Measurements from ENCODE around the gene COL21A1. TPM values are rescaled to one million over a fixed set of nuclear protein-coding genes. Genes with fewer than 3 reads are reported as not detected.

COL21A1 gene
- total RNA-seq, 1 experiment from 2014 or later: 3.3 TPM

GRCh38 chr6:56140090-56140489 is 107.3 kb downstream of the COL21A1 start:
- Histone ChIP-seq H3K27ac (ENCODE audit: low read length) (no peak overlapping the region), H3K9me3 (ENCODE audit: control insufficient read depth, insufficient read depth, low read depth, low read length) (peaks cover 3% of the 10 kb centered on the region; the same call in 1 of the 2 replicates), H3K27me3 (ENCODE audit: control insufficient read depth, insufficient read depth, low read length) (no peaks in the 10 kb centered on the region), H3K4me3 (ENCODE audit: low read depth in 2 of 2, low read length in 2 of 2) (no peak overlapping the region), H3K36me3 (ENCODE audit: control insufficient read depth, insufficient read depth, low read length) (no peaks in the 10 kb centered on the region), H3K4me1 (ENCODE audit: control insufficient read depth, insufficient read depth, low read length) (no peaks in the 10 kb centered on the region)
- ChIA-PET CTCF (no interaction called here), POLR2A (no interaction called here)
- no peak for DNase-seq (ENCODE audit: low read depth, low spot score)
- BruUV-seq (replicated peaks): no TSS peak
- TF ChIP-seq POLR2AphosphoS5 (IDR thresholded peaks at IDR 0.05; ENCODE audit: low read depth, low read length): no peak
- TF ChIP-seq SIN3A (IDR thresholded peaks at IDR 0.05; ENCODE audit: borderline replicate concordance, insufficient read depth, low read depth, low read length): no peak
- TF ChIP-seq, protein P1, sequence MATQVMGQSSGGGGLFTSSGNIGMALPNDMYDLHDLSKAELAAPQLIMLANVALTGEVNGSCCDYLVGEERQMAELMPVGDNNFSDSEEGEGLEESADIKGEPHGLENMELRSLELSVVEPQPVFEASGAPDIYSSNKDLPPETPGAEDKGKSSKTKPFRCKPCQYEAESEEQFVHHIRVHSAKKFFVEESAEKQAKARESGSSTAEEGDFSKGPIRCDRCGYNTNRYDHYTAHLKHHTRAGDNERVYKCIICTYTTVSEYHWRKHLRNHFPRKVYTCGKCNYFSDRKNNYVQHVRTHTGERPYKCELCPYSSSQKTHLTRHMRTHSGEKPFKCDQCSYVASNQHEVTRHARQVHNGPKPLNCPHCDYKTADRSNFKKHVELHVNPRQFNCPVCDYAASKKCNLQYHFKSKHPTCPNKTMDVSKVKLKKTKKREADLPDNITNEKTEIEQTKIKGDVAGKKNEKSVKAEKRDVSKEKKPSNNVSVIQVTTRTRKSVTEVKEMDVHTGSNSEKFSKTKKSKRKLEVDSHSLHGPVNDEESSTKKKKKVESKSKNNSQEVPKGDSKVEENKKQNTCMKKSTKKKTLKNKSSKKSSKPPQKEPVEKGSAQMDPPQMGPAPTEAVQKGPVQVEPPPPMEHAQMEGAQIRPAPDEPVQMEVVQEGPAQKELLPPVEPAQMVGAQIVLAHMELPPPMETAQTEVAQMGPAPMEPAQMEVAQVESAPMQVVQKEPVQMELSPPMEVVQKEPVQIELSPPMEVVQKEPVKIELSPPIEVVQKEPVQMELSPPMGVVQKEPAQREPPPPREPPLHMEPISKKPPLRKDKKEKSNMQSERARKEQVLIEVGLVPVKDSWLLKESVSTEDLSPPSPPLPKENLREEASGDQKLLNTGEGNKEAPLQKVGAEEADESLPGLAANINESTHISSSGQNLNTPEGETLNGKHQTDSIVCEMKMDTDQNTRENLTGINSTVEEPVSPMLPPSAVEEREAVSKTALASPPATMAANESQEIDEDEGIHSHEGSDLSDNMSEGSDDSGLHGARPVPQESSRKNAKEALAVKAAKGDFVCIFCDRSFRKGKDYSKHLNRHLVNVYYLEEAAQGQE (IDR thresholded peaks at IDR 0.05; ENCODE audit: insufficient read depth in 1 of 2, low read depth in 2 of 2, low read length in 1 of 2): no peak
- TF ChIP-seq, protein P2, sequence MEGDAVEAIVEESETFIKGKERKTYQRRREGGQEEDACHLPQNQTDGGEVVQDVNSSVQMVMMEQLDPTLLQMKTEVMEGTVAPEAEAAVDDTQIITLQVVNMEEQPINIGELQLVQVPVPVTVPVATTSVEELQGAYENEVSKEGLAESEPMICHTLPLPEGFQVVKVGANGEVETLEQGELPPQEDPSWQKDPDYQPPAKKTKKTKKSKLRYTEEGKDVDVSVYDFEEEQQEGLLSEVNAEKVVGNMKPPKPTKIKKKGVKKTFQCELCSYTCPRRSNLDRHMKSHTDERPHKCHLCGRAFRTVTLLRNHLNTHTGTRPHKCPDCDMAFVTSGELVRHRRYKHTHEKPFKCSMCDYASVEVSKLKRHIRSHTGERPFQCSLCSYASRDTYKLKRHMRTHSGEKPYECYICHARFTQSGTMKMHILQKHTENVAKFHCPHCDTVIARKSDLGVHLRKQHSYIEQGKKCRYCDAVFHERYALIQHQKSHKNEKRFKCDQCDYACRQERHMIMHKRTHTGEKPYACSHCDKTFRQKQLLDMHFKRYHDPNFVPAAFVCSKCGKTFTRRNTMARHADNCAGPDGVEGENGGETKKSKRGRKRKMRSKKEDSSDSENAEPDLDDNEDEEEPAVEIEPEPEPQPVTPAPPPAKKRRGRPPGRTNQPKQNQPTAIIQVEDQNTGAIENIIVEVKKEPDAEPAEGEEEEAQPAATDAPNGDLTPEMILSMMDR (IDR thresholded peaks at IDR 0.05): no peak
- TF ChIP-seq TCF7L2 (IDR thresholded peaks at IDR 0.05; ENCODE audit: low read depth, low read length): no peak
- in situ Hi-C loops (cut with HindIII; ENCODE audit: low pct_unique_long_range_greater_than_20kb, low sequenced_read_pairs) (no loop called here), intact Hi-C loops (cut with micrococcal nuclease; ENCODE audit: unreplicated experiment) (no loop called here)
- no peak for ATAC-seq

DNA sequence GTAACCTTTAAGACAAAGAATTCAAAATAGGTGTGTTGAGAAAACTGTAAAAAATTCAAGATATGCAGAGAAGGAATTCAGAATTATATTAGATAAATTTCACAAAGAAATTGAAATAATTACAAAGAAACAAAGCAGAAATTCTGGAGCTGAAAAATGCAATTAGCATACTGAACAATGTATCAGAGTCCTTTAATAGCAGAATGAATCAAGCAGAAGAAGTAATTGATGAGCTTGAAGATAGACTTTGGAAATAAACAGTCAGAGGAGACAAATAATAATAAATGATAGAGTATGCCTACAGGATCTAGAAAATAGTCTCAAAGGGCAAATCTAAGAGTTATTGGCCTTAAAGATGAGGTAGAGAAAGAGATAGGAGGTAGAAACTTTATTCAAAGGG is 131.7 kb downstream of the COL21A1 start:
- no TSS peak for BruUV-seq (replicated peaks)
- H3K4me1 ChIP-seq (ENCODE audit: control insufficient read depth, insufficient read depth, low read length): no peaks in the 10 kb centered on the region
- TF ChIP-seq, protein P2 (IDR thresholded peaks at IDR 0.05): no peak
- TF ChIP-seq, protein P1 (IDR thresholded peaks at IDR 0.05; ENCODE audit: insufficient read depth in 1 of 2, low read depth in 2 of 2, low read length in 1 of 2): no peak
- no peak for TF ChIP-seq SIN3A (IDR thresholded peaks at IDR 0.05; ENCODE audit: borderline replicate concordance, insufficient read depth, low read depth, low read length)
- TF ChIP-seq POLR2AphosphoS5 (IDR thresholded peaks at IDR 0.05; ENCODE audit: low read depth, low read length): no peak
- TF ChIP-seq TCF7L2 (IDR thresholded peaks at IDR 0.05; ENCODE audit: low read depth, low read length): no peak
- no peaks in the 10 kb centered on the region; the same call in 1 of the 2 replicates for H3K9me3 ChIP-seq (ENCODE audit: control insufficient read depth, insufficient read depth, low read depth, low read length)
- no peaks in the 10 kb centered on the region for H3K36me3 ChIP-seq (ENCODE audit: control insufficient read depth, insufficient read depth, low read length)
- POLR2A ChIA-PET: interaction anchor here (0.7 kb wide), 1 partner anchor 843 kb away, joined by 3 read pairs; no protein-coding TSS in a partner anchor
- in situ Hi-C loops (cut with HindIII; ENCODE audit: low pct_unique_long_range_greater_than_20kb, low sequenced_read_pairs): no loop called here
- ATAC-seq (no peak), DNase-seq (ENCODE audit: low read depth, low spot score) (no peak)
- CTCF ChIA-PET: no interaction called here
- no peak overlapping the region for H3K27ac ChIP-seq (ENCODE audit: low read length)
- no peak overlapping the region for H3K4me3 ChIP-seq (ENCODE audit: low read depth in 2 of 2, low read length in 2 of 2)
- intact Hi-C loops (cut with micrococcal nuclease; ENCODE audit: unreplicated experiment): no loop called here
- H3K27me3 ChIP-seq (ENCODE audit: control insufficient read depth, insufficient read depth, low read length): no peaks in the 10 kb centered on the region

All from Panc1 (cell line).